GM12878 (cell line): ENCODE data around the gene DNHD1. TPM values are rescaled to one million over a fixed set of nuclear protein-coding genes. Genes with fewer than 3 reads are reported as not detected.

Experiments
- HDGF ChIP-seq: fragments of 450-650 bp; IDR thresholded peaks from 2 replicates; pipeline ENCODE4 v1.6.1; 2016; ENCODE audit warnings: antibody characterized with exemption
- NFXL1 ChIP-seq: fragments of 450-650 bp; IDR thresholded peaks from 2 replicates; pipeline ENCODE4 v1.6.1; 2017; ENCODE audit warnings: antibody characterized with exemption, mild to moderate bottlenecking, borderline replicate concordance
- STAT1 ChIP-seq: fragments of 450-650 bp; conservative IDR thresholded peaks from 2 replicates; pipeline ENCODE4 v1.6.1; 2014; ENCODE audit warnings: antibody characterized with exemption, mild to moderate bottlenecking
- STAT3 ChIP-seq: IDR thresholded peaks from 2 replicates; pipeline ENCODE4 v1.6.1; 2011; ENCODE audit warnings: low read depth, low read length, improper control_type of control experiment
- TCF12 ChIP-seq: IDR thresholded peaks from 2 replicates; pipeline ENCODE4 v1.6.1; 2011; ENCODE audit warnings: low read depth, mild to moderate bottlenecking, low read length
- ZNF24 ChIP-seq: fragments of 450-650 bp; IDR thresholded peaks from 2 replicates; pipeline ENCODE4 v1.6.1; 2017; ENCODE audit warnings: antibody characterized with exemption, mild to moderate bottlenecking
- polyA plus RNA-seq, 11 experiments: library from polyadenylated mRNA; depleted of rRNA in 4 of 11; unstranded in 6 of 11; stranded (reverse) in 5 of 11; fragments of >200 nt; fragmentation: Nextera tagmentation in 4 of 11; fragmentation: Illumina TruSeq in 1 of 11; extraction: Ambion mirVana in 4 of 11; extraction: Trizol in 1 of 11; gene quantifications; 1 replicate in 1 of 11; 2 replicates in 10 of 11; pipeline versions ENCODE4 v1.2.1 to v1.2.3, GENCODE V29; 2011 to 2016; ENCODE audit warnings: inconsistent platforms in 2 of 11, missing spikeins in 2 of 11, low read depth in 1 of 11
- total RNA-seq, 4 experiments: library from RNA; depleted of rRNA in 3 of 4; stranded (reverse); fragments of >200 nt in 3 of 4; fragmentation: Illumina TruSeq in 1 of 4; extraction: Trizol in 1 of 4; gene quantifications; 2 replicates each; pipeline versions ENCODE4 v1.2.1 to v1.2.3, GENCODE V29; 2013 to 2021
- TF ChIP-seq, protein P1 (sequence below): fragments of 150-350 bp; IDR thresholded peaks from 2 replicates; pipeline ENCODE4 v1.6.1; 2016; ENCODE audit warnings: low read depth, low read length
- TF ChIP-seq, protein P2 (sequence below): IDR thresholded peaks from 2 replicates; pipeline ENCODE4 v1.6.1; 2012; ENCODE audit warnings: low read depth, low read length, improper control_type of control experiment
- TF ChIP-seq, protein P3 (sequence below): IDR thresholded peaks from 2 replicates; pipeline ENCODE4 v1.6.1; 2011; ENCODE audit warnings: borderline replicate concordance, low read depth, mild to moderate bottlenecking, moderate library complexity, low read length; ENCODE audit not compliant: insufficient read depth, poor library complexity, severe bottlenecking
- TF ChIP-seq, protein P4 (sequence below): IDR thresholded peaks from 2 replicates; pipeline ENCODE4 v1.6.1; 2012; ENCODE audit warnings: low read length, inconsistent platforms
- TF ChIP-seq, protein P5 (sequence below): fragments of 450-650 bp; conservative IDR thresholded peaks from 2 replicates; pipeline ENCODE4 v1.6.1; 2017; ENCODE audit warnings: mild to moderate bottlenecking, moderate library complexity

The DNHD1 gene
- total and polyA plus RNA-seq, 10 of the 15 experiments (the other 5 are each of a cell fraction or from before 2014, with no cell fraction given): 0.99 to 16.9 (median 8.6) TPM

DNA sequence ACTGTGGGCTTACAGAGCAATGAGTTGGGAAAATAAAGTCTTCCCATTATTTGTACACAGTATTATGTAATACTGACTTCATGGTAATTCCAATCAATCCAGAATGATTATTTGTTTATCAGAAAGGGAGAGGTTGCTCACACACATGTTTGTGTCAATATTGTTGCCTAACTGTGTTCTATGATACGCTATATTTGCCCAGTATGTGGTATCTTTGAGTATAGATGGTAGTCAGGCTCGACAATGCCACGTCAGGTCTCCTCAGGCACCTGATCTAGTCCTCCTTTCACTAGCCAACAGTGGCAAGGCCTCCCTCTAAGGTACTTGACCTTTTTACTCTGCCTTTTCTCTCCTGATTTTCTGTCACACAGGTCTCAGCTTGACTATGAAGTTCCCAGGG, 5.3 kb downstream of the DNHD1 start (continued):
- TF ChIP-seq, protein P1, sequence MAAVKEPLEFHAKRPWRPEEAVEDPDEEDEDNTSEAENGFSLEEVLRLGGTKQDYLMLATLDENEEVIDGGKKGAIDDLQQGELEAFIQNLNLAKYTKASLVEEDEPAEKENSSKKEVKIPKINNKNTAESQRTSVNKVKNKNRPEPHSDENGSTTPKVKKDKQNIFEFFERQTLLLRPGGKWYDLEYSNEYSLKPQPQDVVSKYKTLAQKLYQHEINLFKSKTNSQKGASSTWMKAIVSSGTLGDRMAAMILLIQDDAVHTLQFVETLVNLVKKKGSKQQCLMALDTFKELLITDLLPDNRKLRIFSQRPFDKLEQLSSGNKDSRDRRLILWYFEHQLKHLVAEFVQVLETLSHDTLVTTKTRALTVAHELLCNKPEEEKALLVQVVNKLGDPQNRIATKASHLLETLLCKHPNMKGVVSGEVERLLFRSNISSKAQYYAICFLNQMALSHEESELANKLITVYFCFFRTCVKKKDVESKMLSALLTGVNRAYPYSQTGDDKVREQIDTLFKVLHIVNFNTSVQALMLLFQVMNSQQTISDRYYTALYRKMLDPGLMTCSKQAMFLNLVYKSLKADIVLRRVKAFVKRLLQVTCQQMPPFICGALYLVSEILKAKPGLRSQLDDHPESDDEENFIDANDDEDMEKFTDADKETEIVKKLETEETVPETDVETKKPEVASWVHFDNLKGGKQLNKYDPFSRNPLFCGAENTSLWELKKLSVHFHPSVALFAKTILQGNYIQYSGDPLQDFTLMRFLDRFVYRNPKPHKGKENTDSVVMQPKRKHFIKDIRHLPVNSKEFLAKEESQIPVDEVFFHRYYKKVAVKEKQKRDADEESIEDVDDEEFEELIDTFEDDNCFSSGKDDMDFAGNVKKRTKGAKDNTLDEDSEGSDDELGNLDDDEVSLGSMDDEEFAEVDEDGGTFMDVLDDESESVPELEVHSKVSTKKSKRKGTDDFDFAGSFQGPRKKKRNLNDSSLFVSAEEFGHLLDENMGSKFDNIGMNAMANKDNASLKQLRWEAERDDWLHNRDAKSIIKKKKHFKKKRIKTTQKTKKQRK: no peak
- no peak for TF ChIP-seq NFXL1
- no peak for TF ChIP-seq HDGF
- TF ChIP-seq, protein P2, sequence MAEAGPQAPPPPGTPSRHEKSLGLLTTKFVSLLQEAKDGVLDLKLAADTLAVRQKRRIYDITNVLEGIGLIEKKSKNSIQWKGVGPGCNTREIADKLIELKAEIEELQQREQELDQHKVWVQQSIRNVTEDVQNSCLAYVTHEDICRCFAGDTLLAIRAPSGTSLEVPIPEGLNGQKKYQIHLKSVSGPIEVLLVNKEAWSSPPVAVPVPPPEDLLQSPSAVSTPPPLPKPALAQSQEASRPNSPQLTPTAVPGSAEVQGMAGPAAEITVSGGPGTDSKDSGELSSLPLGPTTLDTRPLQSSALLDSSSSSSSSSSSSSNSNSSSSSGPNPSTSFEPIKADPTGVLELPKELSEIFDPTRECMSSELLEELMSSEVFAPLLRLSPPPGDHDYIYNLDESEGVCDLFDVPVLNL: no peak
- TF ChIP-seq, protein P3, sequence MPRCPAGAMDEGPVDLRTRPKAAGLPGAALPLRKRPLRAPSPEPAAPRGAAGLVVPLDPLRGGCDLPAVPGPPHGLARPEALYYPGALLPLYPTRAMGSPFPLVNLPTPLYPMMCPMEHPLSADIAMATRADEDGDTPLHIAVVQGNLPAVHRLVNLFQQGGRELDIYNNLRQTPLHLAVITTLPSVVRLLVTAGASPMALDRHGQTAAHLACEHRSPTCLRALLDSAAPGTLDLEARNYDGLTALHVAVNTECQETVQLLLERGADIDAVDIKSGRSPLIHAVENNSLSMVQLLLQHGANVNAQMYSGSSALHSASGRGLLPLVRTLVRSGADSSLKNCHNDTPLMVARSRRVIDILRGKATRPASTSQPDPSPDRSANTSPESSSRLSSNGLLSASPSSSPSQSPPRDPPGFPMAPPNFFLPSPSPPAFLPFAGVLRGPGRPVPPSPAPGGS: no peak
- no peak for TF ChIP-seq TCF12
- TF ChIP-seq, protein P4, sequence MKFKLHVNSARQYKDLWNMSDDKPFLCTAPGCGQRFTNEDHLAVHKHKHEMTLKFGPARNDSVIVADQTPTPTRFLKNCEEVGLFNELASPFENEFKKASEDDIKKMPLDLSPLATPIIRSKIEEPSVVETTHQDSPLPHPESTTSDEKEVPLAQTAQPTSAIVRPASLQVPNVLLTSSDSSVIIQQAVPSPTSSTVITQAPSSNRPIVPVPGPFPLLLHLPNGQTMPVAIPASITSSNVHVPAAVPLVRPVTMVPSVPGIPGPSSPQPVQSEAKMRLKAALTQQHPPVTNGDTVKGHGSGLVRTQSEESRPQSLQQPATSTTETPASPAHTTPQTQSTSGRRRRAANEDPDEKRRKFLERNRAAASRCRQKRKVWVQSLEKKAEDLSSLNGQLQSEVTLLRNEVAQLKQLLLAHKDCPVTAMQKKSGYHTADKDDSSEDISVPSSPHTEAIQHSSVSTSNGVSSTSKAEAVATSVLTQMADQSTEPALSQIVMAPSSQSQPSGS: no peak
- no peak for TF ChIP-seq ZNF24
- no peak for TF ChIP-seq STAT1
- TF ChIP-seq, protein P5, sequence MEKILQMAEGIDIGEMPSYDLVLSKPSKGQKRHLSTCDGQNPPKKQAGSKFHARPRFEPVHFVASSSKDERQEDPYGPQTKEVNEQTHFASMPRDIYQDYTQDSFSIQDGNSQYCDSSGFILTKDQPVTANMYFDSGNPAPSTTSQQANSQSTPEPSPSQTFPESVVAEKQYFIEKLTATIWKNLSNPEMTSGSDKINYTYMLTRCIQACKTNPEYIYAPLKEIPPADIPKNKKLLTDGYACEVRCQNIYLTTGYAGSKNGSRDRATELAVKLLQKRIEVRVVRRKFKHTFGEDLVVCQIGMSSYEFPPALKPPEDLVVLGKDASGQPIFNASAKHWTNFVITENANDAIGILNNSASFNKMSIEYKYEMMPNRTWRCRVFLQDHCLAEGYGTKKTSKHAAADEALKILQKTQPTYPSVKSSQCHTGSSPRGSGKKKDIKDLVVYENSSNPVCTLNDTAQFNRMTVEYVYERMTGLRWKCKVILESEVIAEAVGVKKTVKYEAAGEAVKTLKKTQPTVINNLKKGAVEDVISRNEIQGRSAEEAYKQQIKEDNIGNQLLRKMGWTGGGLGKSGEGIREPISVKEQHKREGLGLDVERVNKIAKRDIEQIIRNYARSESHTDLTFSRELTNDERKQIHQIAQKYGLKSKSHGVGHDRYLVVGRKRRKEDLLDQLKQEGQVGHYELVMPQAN: no peak
- no peak for TF ChIP-seq STAT3
